GM19193 (cell line): ENCODE results near the gene ATP2A2.

ENCODE experiments used
- POLR2A ChIP-seq: IDR thresholded peaks from 4 replicates; pipeline ENCODE4 v1.6.1; 2011; ENCODE audit not compliant: insufficient read depth, insufficient read length; ENCODE audit errors: extremely low read depth

ATP2A2 gene

DNA sequence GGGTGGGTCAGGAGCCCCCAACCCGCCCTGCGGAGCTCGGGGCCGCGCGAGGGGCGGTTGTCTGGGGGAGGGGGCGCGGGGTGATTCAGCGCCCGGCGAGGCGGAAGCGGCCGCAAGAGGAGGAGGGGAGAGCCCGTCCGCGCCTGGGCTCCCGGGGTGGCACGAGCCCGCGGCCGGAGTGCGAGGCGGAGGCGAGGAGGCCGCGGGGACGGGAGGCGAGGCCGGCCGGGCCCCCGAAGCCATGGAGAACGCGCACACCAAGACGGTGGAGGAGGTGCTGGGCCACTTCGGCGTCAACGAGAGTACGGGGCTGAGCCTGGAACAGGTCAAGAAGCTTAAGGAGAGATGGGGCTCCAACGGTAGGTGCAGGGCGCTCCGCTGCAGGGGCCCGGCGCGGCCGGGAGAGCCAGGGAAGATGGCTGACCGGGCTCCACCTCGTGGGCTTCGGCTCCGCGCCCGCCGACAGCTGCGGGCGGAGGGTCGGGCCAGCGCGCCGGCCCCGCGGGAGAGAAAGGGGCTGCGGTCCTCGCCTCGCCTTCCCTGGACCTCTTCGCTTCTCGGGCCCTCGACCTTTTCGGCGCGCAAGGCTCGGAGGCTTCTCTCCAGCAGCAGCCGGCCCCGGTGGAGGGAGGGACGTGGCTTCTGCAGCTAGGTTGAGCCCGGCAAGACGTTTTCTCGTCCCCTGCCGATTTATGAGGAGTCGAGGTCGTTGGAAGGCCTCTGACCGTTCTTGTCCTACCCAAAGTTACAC is 677 bp downstream of the ATP2A2 start:
- peak; percentile 39 for TF ChIP-seq POLR2A

DNA sequence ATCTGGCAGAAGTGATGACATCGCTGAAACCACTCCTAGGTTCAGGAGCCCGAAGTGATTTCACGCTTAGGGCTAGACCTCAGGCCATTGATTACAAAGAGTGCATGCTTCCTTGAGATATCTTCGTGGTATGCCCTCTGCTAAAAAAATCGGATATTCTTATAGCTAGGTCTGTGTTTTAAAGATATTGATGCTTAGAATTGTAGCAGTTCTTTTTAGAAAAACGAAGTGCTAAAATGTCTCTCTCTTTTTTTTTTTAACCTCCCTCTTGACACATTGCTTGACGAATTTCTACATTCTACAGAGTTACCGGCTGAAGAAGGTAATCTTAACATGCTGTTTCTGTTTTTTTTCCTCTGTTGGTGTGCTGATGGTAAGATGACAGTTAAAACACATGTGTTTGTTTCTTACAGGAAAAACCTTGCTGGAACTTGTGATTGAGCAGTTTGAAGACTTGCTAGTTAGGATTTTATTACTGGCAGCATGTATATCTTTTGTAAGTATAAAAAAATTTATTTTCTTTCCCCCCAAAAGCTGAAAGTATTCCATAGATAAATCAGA is 1.3 kb downstream of the ATP2A2 start:
- no peak for TF ChIP-seq POLR2A

DNA sequence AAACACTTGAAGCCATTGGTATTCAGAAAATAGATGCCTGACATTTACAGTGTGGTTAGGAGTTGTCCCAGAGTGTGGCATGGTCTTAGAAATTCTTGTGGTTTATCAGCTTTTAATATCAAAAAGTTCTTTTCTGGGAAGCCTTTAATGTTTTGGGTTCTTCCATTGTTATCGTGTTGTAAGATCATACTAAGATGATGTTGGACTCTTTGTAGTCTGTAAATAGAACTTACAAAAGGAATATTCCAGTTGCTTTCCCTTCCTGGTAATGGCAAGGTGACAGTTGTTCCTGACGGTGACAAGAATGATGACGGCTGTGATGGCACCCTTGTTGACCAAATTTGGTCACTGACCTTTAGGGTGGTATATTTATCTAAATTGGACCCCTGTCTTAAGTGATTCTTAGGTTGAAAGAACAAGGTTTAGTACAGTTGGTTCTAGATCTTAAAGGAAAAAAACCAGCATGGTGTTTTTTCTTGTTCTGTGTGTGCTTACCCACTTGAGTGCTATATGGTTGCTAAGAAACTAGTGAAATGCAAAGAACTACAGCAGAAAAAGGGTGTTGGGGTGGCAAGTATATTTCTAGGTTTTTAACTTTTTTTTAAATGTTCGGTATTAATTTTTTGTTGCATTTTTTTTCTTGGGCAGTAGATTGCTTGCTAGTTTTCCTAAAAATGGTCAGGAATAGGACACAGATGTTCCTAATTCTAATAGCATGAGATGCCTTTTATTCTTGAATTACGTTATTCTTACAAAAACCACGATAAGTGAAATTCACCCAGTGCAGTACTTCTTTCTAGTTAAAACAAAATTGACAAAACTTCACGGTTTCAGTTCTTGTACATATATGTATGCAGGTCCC is 2.1 kb downstream of the ATP2A2 start:
- TF ChIP-seq POLR2A, result no peak

DNA sequence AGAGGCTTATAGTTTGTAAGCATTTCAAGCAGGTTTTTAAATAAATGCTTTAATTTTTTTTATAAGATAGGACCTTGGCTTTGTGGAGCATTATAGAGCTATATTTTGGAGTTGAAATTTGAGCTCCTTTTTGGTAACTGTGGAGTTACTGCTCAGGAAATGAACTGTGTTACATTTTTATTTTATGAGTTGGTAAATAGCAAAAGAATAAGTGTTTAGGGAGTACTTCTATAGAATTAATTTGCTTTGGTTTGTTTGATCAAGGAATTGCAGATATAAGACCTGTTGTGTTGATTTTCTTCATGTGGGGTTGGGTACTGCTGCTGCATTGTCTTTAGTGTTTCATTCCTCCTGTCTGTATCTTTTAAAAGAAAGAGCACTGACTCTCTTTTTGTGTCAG is 3.5 kb downstream of the ATP2A2 start:
- TF ChIP-seq POLR2A, result no peak

DNA sequence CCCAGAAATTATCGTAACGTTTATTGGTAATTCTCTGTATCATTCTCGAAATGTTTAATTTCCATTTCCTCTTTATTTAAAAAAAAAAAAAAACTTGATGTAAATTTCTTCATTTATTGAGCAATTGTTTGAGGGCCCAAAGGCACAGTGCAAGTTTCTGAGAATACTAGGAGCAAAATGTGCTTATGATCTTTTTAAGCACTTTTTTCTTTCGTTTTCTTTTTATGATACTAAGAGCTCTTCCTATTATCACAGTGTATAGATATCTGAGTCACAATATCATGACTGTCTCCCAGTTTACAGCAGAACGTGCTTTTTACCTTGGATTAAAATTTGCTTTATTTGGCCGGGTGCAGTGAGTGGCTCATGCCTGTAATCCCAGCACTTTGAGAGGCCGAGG is 5.6 kb downstream of the ATP2A2 start:
- no peak for TF ChIP-seq POLR2A

DNA sequence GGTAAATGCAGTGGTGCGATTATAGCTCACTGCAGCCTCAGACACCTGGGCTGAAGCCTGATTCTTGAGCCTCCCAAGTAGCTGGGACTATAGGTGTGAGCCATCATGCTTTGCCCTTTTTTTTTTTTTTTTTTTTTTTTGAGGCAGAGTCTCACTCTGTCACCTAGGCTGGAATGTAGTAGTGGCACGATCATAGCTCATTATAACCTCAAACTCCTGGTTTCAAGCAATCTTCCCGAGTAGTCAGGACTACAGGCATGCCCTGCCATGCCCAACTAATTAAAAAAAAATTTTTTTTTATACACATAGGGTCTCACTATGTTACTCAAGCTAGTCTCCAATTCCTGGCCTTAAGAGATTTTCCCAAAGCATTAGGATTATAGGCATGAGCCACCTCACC is 6.9 kb downstream of the ATP2A2 start:
- no peak for TF ChIP-seq POLR2A

DNA sequence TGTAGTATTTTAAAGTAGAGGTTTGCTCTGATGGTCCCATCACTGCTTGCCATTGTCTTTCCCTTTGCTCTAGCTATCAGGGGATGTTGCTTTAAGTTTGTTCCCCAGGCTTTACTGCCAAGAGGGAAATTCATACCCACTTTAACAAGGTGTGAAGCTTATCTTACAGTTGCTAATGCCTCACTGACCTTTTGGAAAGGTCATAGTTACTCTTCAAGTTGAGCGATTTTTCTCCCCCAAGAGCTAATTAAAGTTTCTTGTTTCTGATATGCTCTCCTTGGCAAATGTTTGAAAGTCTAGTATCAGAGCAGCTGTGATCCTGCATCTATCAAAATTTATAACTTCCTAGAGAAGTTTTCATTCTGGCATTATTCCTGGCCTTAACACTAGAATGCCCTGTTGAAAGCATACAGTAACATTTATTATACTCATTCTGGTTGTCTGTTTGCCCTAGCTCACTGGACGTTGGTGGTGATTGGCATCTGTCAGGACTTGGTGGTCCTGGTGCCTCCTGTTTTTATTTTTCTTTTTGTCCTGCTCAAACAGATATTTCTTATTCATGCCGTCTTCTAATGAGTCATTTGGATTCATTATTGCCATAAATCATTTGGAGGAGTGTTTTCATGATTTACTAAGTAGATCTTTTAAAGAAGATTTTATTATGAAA is 8.1 kb downstream of the ATP2A2 start:
- no peak for TF ChIP-seq POLR2A

DNA sequence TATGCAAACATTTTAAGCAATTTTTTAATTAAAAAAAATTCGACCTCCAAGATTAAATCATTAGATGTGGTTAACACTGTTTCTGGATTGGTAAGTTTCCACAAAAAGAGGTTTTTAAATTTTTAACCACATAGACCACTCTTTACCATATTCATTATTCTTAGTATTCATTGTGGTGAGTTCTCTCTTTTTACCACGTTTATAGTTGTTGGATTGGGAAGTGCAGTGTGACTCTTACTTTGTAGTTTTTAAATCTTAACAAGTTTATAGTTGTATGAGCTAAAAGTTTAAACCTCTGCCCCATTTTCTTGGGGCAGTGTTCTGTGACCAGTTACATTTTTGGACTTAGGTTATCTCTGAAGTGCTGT is 8.6 kb downstream of the ATP2A2 start:
- no peak for TF ChIP-seq POLR2A

DNA sequence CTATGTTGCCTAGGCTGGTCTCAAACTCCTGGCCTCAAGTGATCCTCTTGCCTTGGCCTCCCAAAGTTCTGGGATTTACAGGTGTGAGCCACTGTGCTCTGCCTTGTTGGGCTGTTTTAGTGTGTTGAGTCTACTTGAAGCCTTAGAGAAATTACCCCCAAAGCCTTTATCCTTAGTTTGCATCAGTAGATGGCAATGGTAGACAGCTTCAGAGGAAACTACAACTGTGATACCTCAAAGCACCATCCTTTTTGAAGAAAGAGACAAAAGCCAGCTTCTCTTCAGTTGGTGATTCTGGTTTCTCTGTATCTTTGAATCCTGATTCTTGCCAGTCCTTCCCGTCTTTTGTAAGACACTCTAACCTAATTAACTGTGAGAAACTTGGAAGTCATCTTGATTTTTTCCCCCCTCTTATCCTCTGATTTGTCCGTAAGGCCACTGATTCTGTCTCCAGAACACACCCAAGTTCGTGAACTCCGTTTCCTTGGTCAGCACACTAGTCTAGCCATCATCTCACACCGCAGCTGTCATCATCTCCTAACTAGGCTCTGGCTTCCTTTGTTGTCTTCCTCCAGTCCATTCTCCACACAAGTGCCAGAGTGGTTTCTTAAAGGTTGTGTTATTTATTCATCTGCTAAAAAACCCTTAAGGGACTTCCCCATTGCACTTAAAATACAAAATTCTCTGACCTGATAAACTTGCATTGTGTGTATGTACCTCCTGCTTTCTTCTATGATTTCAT is 20.2 kb downstream of the ATP2A2 start:
- no peak for TF ChIP-seq POLR2A

DNA sequence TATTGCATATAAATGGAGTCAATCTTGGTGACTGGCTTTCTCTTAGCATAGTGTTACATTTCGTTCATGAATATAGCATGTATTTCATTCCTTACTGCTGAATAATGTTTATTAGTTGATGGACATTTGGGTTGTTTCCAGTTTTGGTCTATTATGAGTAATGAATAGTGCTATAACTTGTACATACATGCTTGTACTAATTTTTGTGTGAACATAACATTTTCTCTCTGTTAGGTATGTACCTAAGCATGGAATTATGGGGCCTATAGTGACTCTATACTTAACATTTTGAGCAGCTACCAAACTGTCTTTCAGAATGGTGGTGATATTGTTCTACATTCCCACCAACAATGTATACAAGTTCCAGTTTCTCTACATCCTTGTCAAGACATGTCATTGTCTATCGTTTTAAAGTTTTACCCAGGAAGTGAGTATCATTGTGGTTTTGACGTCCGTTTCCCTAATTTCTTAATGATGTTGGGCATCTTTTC is 23.1 kb downstream of the ATP2A2 start:
- TF ChIP-seq POLR2A, result no peak

DNA sequence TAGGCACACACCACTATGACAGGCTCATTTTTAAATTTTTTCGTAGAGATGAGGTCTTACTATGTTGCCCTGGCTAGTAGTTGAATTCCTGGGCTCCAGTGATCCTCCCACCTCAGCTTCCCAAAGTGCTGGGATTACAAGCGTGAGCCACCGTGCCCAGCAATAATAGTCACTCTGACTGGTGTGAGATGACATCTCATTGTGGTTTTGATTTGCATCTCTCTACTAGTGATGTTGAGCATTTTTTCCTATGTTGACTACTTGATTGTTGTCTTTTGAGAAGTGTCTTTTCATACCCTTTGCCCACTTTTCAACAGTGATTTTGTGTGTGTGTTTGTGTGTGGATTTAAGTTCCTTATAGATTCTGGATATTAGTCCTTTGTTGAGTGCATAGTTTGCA is 26.3 kb downstream of the ATP2A2 start:
- no peak for TF ChIP-seq POLR2A

DNA sequence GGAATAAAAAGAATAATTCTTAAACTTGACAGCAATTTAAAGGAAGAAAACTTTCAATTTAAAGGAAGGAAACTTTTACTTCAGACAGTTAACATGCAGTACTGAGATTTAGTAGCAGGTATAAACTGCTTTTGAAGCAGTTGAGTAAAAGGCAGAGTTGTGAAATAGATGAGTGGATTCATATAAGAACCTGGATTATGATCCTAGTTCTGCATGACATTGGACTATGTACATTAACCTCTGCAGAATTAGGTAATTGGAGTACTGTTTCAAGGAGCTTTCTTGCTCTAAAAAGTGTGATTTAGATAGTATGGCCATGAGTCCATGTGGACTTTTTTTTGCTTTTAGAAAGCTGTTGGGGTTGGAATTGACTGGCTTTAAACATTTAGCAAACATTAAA is 29.7 kb downstream of the ATP2A2 start:
- TF ChIP-seq POLR2A, result no peak

DNA sequence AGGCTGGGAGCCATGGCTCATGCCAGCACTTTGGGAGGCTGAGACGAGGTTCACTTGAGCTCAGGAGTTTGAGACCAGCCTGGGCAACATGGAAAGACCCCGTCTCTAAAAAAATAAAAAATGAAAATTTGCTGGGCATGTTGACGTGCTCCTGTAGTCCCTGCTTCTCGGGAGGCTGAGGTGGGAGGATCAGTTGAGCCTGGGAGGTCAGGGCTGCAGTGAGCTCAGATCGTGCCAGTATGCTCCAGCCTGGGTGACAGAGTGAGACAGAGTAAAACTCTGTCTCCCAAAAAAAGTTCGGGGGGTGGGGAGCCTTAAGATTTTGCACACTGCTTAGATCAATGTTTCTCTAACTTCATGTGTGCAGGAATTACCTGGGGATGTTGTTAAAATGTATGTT is 30.9 kb downstream of the ATP2A2 start:
- no peak for TF ChIP-seq POLR2A

DNA sequence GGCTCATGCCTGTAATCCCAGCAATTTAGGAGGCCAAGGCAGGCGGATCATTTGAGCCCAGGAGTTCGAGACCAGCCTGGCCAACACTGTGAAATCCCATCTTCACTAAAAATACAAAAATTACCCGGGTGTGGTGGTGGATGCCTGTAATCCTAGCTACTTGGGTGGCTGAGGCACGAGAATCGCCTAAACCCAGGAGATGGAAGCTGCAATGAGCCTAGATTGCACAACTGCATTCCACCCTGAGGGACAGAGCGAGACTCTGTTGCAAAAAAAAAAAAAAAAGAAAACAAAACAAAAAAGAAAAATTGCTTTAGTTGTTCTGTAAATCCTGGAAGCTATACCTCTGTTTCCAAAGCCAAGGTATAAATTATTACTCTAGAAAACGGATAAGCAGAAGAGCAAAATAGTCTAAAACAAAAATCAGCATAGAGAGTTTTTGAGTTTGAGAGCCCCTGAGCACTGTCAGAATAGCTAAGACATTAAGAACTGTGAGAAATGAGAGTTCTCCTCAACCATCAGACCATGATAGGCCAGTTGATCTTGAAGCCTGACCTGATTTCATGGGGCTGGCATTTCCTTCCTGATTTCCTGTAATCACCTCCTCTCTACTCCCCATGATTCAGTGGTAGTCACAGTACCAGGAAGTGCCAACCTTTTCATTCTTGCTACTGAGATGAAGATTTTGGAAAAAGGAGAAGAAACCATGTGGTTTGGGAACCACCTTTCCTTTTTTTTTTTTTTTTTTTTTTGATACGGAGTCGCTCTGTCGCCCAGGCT is 31.7 kb downstream of the ATP2A2 start:
- no peak for TF ChIP-seq POLR2A
